GM18907 (cell line): ENCODE measurements around the gene UNC13D.
"Not testable (repeated sequence)": the region's sequence is repeated elsewhere in the genome, so short reads cannot be mapped to it uniquely, and the experiment has no call there.

ENCODE experiments used
- ATAC-seq: cut with Tn5 transposase; IDR thresholded peaks from one replicate; pipeline ENCODE4 v1.9.1; 2021; ENCODE audit warnings: mild to moderate bottlenecking, moderate library complexity; ENCODE audit not compliant: unreplicated experiment

UNC13D gene

DNA sequence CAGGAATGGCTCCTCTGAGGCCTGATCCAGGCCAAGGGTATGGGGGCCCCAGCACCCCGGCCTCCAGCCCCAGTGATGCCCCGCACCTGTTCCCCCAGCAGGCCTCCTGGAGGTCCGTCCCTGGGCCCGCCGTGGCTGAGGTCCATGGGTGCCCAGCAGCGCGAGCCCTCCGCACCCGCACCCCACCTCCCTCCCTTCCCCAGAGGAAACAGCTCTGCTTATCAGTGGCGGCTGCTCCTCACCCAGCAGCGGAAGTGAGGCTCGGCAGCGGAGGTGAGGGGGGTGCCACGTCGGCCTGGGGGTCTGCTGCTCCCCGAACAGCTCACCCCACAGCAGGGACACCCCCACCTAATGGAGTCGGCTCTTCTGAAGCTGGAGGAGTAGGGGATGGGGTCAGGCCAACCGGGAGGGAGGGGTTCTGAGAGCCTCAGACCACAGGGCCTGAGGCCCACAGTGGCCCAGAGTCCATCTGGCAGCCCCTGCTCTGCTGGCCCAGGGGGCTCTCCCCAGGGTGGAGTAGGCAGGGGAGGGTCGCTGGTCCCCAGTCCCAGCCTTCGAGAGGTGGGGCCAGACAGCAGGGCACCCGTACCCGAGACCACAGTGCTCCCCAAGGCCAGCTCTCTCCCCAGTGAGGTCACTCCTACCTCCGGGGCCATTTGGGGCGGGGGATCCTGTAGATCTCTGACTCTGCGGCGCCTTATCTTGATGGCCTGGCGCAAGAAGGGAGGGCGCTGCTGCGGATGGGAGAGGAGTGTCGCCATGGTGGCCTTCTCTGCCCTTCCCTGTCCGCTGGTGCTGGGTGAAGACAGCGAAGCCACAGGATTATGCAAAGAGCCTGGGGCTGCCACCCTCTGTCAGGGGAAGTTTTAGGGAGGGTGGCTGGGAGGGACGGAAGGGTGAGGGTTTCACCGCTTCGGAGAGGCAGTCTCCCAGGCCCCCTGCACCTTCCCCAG, at the start of gene UNC13D:
TSS of gene UNC13D (minus strand) at position 828 of the 953 bp plus-strand sequence. CDS start at position 761, 67 bp downstream.
- ATAC-seq, result peak; percentile 26

GRCh38 chr17:75893305-75894048, 49.3 kb upstream of the UNC13D start:
- no peak for ATAC-seq

- no peak for ATAC-seq
These were observed 48.5 kb upstream of the UNC13D start for GRCh38 chr17:75892556-75893224.

DNA sequence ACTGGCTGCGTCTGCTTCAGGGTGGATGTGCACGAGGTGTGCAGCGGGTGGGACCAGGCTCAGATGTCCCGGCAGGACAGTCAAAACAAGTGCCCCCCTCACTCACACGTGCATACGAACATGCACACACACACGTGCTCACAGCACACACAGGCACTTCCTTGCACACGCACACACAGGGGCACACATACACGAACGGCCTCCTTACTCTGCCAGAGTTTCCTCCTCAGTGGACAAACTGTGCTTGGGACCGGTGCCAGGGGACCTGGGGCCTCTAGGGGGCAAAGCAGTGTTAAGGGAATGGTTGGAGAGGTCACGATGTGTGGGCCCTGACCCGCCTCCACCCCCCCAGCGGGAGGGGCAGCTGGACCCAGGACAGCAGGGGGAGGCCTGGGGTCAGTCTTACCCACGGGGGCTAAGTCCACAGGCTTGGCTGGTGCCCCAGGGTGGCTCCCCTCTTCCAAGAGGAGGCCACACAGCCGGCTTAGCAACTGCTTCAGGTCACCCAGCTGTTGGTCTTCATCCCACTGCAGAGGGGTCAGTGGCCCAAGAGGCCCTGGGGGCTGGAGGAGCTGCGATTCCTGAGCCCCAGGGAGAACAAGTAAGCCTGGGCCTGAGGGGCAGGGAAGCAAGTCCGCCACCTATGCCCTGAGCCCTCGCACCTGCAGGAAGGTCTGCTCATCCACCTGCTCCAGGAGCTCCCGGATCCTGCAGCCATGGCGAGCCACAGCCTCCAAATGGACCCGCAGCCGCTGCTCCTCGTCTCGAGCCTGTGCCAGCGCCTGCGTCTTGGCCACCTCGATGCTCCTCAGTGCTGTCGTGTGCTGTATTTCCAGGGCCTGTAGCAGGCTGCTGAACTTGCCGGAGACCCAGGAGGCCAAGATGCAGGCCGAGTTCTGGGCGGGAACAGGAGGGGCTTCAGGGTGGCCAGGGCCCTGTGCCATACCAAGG, 47.7 kb upstream of the UNC13D start:
- no peak for ATAC-seq

DNA sequence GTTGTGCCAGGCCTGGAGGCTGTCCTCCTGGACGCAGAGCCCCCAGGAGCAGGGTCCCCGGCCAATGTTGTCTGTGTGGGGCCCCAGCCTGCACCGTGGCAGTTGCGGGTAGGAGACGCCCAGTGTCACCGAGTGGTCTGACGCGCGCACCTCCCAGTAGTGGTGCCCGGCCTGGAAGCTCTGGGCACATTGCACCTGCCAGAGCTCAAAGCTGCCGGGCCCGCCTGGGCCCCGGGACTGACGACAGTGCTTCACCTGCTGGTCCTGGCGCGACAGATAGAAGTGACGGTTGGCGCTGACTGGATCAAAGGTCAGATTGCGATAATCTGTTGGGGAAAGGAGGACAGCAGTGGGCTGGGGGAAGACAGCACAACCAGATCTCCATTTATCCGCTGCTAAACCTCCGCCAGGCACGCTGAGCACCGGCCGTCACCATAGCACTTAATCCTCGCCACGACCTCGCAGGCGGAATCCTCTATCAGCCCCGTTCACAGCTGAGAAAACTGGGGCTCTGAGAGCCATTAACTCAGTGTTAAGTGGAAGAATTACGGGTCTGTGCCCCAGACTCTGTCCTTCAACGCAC, 46.9 kb upstream of the UNC13D start:
- ATAC-seq, result no peak

DNA sequence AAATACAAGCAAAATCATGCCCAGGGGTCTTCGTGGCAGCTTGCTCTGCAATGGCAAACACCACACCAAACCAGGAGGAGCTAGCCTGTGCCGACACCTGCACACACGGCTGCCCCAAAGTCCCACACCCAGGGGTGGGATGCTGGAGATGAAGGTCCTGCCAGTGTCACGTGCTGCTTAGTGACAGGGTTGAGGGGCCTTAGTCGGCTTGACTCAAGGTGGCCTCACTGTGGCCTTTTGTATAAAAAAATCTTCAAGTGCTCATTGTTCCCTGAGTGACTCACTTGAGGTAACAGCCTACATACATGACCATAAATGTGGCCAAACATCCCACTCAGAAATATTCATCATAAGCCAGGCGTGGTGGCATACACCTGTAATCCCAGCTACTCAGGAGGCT, 45.2 kb upstream of the UNC13D start:
- no peak for ATAC-seq

DNA sequence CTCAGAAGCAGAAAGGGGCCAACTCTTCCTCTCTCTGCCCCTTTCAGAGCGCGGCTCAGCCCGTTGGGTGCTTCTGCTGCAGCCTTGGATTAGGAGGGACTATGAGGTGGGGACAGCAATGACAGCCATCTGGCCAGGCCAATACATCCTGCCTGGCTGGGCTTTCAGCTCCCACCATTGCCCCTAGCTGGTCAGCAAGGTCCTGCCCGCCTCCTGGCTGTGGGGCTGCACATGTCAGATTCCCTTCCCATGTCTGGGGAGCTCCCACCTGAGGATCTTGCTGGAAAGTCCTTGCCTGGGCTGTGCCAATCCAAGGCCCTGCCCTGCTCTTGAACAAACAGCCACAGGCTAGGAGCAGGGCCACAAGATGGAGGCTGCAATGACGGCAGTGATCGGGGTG, 44.3 kb upstream of the UNC13D start:
- no peak for ATAC-seq

DNA sequence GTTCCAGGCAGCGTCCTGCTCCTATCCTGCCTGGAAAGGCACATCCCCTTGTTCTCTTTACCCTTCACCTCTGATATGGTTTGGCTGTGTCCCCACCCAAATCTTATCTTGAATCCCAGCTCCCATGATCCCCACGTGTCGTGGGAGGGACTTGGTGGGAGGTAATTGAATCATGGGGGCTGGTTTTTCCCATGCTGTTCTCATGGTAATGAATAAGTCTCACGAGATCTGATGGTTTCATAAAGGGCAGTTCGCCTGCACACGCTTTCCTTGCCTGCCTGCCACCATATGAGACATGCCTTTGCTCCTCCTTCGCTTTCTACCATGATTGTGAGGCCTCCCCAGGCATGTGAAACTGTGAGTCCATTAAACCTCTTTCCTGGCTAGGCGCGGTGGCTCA, 41.7 kb upstream of the UNC13D start:
- not testable (repeated sequence) for ATAC-seq

DNA sequence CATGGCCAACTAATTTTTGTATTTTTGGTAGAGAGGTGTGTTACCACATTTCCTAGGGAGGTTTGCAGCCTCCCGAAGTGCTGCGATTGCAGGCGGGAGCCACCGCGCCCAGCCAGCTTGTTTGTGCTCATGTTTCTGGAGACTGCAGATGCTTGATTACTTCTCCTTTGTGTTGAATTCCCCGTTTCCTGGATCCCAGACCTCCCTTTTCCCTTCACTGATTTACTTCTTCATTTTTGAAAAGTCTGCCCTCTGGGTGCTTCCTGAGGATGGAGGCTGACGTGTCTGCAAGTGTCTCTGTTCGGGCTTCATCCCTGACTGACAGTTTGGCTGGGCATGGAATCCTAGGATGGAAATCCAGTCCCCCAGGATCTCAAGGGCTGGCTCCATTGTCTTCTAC, 41.2 kb upstream of the UNC13D start:
- ATAC-seq, result no peak

DNA sequence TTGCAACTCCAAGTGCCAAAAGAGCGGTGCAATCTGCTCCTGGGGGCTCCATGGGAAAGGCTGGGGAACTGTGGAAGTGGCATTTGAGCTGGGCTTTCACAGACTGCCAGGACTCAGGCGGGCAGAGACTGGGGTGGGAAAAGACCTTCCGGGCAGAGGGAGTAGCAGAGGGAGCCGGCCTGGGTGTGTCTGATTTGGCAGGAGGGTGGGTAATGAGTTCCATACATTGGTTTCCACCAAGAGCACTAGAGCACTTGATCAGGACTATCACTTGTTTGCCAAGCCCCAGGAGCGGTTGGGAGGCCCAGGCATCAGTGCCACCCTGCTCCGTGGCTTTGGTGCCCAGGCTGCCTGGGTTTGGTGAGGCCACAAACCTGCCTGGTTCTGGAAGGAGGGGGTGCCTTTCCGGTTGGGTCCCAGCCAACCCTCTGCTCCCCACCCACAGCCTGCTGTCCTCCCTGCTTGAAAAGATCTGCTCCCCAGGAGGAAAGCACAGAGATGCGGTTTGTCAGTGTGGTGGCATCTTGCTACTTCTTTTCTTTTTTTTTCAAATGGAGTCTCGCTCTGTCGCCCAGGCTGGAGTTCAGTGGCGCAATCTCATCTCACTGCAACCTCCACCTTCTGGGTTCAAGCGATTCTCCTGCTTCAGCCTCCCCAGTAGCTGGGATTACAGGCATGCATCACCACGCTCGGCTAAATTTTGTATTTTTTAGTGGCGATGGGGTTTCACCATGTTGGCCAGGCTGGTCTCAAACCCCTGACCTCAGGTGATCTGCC, 37.7 kb upstream of the UNC13D start:
- no peak for ATAC-seq

DNA sequence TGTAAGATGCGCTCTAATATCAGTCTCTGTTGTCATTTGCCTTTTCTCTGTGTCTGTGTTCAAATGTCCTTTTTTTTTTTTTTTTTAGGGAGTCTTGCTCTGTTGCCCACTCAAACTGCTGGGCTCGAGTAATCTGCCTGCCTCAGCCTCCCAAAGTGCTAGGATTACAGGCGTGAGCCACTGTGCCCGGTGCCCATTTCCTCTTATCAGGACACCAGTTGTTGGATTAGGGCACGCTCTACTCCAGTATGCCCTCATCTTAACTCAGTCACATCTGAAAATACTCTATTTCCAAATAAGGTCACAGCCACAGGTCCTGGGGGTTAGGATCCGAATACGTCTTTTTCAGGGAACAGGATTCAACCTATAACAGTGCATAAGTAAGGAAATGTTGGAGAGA, 36.1 kb upstream of the UNC13D start:
- no peak for ATAC-seq

DNA sequence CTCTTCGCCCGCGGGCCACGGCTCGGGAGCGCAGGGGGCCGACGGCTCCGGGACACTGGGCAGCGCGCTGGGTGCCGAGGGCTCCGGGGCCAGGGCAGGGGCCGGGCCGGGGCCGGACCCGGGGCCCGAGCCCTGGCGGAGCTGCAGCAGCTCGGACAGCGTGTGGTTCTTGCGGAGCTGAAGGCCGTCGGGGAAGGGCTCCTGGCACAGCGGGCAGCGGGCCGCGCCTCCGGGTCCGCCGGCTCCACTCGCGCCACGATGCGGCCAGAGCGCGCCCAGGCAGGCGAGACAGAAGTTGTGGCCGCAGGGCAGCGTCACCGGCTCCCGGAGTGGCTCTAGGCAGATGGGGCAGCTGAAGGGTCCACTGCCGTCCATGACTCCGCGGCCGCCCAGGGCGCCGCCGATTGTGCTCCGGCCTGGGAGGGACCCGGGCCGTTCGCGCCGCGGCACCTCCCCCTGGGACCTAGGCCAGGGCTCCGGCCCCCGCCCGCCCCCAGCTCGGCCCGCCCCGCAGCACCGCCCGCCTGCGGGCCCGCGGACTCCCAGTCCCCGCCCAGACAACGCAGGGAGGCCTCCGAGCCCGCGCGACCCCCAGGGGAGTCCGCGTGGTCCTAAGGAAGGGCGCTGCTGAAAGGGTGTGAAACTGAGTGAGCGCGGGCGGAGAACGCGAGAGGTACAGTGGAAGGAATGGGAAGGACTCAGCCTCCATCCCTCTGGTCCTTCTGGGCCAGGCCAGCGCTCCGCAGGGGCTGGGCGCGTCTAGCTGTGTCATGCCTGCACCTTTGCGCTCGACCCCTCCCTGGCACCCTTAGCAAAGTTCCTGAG, 34.2 kb upstream of the UNC13D start, which contains the start of gene TRIM47:
TSS of gene TRIM47 (minus strand) at position 408 of the 825 bp plus-strand sequence. CDS start at position 375, 33 bp downstream.
- ATAC-seq, result no peak

DNA sequence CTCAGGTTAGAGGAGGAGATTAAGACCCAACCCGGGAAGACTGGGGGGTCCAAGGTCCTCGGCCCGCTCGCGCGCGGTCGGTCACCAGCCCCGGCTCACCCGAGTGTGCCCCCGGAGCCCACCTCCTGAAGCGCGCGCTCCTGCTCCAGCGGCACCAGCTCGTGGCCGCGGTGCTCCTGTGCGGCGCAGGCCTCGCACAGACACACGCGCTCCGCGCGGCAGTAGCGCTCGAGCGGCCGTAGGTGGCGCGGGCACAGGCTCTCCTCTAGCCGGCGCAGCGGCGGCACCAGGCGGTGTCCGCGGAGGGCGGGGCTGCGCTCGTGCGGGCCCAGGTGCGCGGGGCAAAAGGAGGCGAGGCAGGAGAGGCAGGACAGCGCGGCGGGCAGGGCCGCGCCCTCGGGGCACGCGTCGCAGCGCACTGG, 33.6 kb upstream of the UNC13D start:
- ATAC-seq, result no peak

GRCh38 chr17:75876938-75877751, 32.9 kb upstream of the UNC13D start:
- no peak for ATAC-seq

- ATAC-seq, result no peak
These were observed 32.2 kb upstream of the UNC13D start for GRCh38 chr17:75876190-75876937.

DNA sequence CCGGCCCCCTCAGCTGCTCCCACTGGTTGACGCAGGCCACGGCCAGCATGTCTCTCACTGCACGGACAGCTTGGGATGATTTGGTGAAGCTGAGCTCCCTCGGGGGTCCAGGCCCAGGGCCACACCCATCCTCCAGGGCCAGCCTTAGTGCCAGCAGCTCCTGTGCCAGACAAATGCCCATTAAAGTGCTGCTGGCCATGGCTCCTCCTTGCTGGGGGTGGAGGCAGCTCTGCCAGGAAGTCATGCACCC, 31.7 kb upstream of the UNC13D start:
- ATAC-seq, result no peak
